Embryonic facial prominence (tissue), 1 donor: Measurements from ENCODE around the gene LIPT1.
"Not testable (repeated sequence)": the region's sequence is repeated elsewhere in the genome, so short reads cannot be mapped to it uniquely, and the experiment has no call there.

Experiments
- DNase-seq: peaks from one replicate; pipeline ENCODE4 v3.0.0-alpha.2; 2016; ENCODE audit errors: extremely low spot score

LIPT1 gene

GRCh38 chr2:99171377-99172140, 16.8 kb downstream of the LIPT1 start:
- no peak for DNase-seq

GRCh38 chr2:99180755-99181623, 26.2 kb downstream of the LIPT1 start, which contains the start of the genes MITD1 and MRPL30:
MITD1 (minus strand) TSS chr2:99181058; CDS start chr2:99180981, 77 bp downstream.
MRPL30 (plus strand) TSS chr2:99181184; CDS start chr2:99186204, 5,020 bp downstream.
- DNase-seq = peak; percentile 94

- DNase-seq = no peak
Measured at GRCh38 chr2:99181624-99182000, 26.8 kb downstream of the LIPT1 start.

GRCh38 chr2:99183025-99183424, 28.3 kb downstream of the LIPT1 start:
- no peak for DNase-seq

GRCh38 chr2:99184811-99185210, 30.0 kb downstream of the LIPT1 start:
- DNase-seq = no peak

- DNase-seq = no peak
Measured at GRCh38 chr2:99187011-99187410, 32.2 kb downstream of the LIPT1 start.

GRCh38 chr2:99188357-99188756, 33.6 kb downstream of the LIPT1 start:
- DNase-seq = no peak

- no peak for DNase-seq
Measured at GRCh38 chr2:99190548-99190947, 35.8 kb downstream of the LIPT1 start.

GRCh38 chr2:99192364-99192763, 37.6 kb downstream of the LIPT1 start:
- not testable (repeated sequence) for DNase-seq

GRCh38 chr2:99198103-99198841, 43.5 kb downstream of the LIPT1 start:
- DNase-seq = no peak

- no peak for DNase-seq
Measured at GRCh38 chr2:99200076-99200800, 45.5 kb downstream of the LIPT1 start.

GRCh38 chr2:99201959-99202678, 47.4 kb downstream of the LIPT1 start:
- no peak for DNase-seq

GRCh38 chr2:99205491-99205890, 50.7 kb downstream of the LIPT1 start:
- DNase-seq = no peak
